Esophagus muscularis mucosa (tissue), 4 donors: ENCODE data around the gene RAP2B.

Experiments used
- CTCF ChIP-seq, 3 experiments: fragments of 200-600 bp in 2 of 3; fragments of 450-650 bp in 1 of 3; sonication (generic) in 2 of 3; IDR thresholded peaks; one replicate each; pipeline ENCODE4 v1.5.1; 2017 to 2019; ENCODE audit warnings: antibody characterized with exemption in 3 of 3, mild to moderate bottlenecking in 2 of 3, moderate library complexity in 1 of 3
- EP300 ChIP-seq: sonication (generic); formaldehyde crosslinking; IDR thresholded peaks from one replicate; pipeline ENCODE4 v1.6.1; 2017; ENCODE audit warnings: antibody characterized with exemption
- POLR2A ChIP-seq: fragments of 450-650 bp; IDR thresholded peaks from one replicate; pipeline ENCODE4 v1.6.1; 2017; ENCODE audit warnings: antibody characterized with exemption, moderate library complexity, mild to moderate bottlenecking, low read depth

GRCh38 chr3:153163756-153164550 lies 1.9 kb downstream of the RAP2B start:
- TF ChIP-seq CTCF (IDR thresholded peaks at IDR 0.05) (no peak), POLR2A (no peak), EP300 (no peak)
